Upper lobe of left lung (tissue), 4 donors: ENCODE data around the gene EXD3.

Source experiments
- POLR2A ChIP-seq, 4 donors: fragments of 450-650 bp; IDR thresholded peaks; one replicate each; pipeline ENCODE4 v1.5.1; 2016 to 2017; ENCODE audit warnings: antibody characterized with exemption in 4 of 4, mild to moderate bottlenecking in 2 of 4
- POLR2AphosphoS5 ChIP-seq, 2 donors: sonication (generic); formaldehyde crosslinking; IDR thresholded peaks; one replicate each; pipeline ENCODE4 v1.5.1; 2017; ENCODE audit warnings: antibody characterized with exemption in 2 of 2
- TF ChIP-seq, protein P1 (sequence below), 6 experiments: fragments of 450-650 bp in 4 of 6; fragments of 200-600 bp in 2 of 6; sonication (generic) in 2 of 6; IDR thresholded peaks; one replicate each; pipeline ENCODE4 v1.5.1; 2016 to 2019; ENCODE audit warnings: antibody characterized with exemption in 6 of 6

DNA sequence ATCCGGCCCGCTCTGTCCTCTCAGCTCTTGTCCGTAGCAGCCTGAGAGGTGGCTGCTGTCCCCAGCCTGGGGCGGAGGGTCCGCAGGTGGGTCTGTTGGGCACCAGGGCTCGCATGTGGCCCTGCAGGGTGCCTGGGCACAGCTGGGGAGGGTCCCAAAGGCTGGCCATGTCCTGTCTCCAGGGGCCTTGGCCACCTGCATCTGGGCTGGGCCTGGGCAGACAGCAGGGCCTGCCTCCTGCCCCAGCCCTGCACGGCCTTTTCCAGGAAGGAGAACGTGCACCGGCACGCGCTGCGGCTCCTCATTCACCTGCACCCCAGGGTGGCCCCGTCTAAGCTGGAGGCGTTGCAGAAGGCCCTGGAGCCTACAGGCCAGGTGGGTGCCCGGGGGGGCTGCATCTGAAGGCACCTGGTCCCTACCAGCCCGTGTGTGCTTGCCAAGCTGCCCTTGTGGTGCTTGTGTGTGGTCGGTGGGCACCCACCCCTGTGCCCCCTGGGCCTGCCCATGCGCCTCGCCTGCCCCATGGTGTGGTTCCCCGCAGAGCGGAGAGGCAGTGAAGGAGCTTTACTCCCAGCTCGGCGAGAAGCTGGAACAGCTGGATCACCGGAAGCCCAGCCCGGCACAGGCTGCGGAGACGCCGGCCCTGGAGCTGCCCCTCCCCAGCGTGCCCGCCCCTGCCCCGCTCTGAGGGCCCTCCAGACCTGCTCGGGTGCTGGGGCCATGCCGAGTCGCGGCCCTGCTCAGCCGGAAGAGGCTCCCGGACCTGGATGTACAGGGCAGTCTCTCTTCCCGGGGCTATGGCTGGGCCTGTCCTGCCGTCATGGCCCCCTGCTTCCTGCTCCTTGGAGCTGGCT is 150.5 kb downstream of the EXD3 start:
- TF ChIP-seq, protein P1, sequence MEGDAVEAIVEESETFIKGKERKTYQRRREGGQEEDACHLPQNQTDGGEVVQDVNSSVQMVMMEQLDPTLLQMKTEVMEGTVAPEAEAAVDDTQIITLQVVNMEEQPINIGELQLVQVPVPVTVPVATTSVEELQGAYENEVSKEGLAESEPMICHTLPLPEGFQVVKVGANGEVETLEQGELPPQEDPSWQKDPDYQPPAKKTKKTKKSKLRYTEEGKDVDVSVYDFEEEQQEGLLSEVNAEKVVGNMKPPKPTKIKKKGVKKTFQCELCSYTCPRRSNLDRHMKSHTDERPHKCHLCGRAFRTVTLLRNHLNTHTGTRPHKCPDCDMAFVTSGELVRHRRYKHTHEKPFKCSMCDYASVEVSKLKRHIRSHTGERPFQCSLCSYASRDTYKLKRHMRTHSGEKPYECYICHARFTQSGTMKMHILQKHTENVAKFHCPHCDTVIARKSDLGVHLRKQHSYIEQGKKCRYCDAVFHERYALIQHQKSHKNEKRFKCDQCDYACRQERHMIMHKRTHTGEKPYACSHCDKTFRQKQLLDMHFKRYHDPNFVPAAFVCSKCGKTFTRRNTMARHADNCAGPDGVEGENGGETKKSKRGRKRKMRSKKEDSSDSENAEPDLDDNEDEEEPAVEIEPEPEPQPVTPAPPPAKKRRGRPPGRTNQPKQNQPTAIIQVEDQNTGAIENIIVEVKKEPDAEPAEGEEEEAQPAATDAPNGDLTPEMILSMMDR (IDR thresholded peaks at IDR 0.05) = no peak
- TF ChIP-seq POLR2A (IDR thresholded peaks at IDR 0.05) (no peak), POLR2AphosphoS5 (IDR thresholded peaks at IDR 0.05) (no peak)
